ENCODE data around the gene PLCH1. TPM values are rescaled to one million over a fixed set of nuclear protein-coding genes. Genes with fewer than 3 reads are reported as not detected.
A peak's percentile ranks its signal among the peaks of the same experiment; 100 is the strongest.

The PLCH1 gene
- total RNA-seq, 1 experiment from 2014 or later = 1.4 TPM

- Histone ChIP-seq H2AFZ (no peak overlapping the region), H3K27ac (no peak overlapping the region), H3K4me3 (no peak overlapping the region), H3K27me3 (ENCODE audit: insufficient read depth, low read depth) (no peaks in the 10 kb centered on the region), H3K9me3 (ENCODE audit: insufficient read depth, low read depth) (peaks cover 7% of the 10 kb centered on the region; the same call in 1 of the 2 replicates), H3K79me2 (ENCODE audit: low read depth) (no peaks in the 10 kb centered on the region), H3K4me1 (replicated peaks; ENCODE audit: insufficient read depth) (peaks cover 45% of the 10 kb centered on the region), H3K9me2 (ENCODE audit: insufficient read depth) (no peaks in the 10 kb centered on the region), H3F3A (ENCODE audit: insufficient read depth, low read depth) (peaks cover 33% of the 10 kb centered on the region), H4K20me1 (ENCODE audit: insufficient read depth) (no peaks in the 10 kb centered on the region), H3K4me2 (no peak overlapping the region), H3K36me3 (ENCODE audit: low read depth) (no peaks in the 10 kb centered on the region)
- ChIA-PET POLR2A (ENCODE audit: unreplicated experiment) (no interaction called here), CTCF (interaction anchor here (0.6 kb wide), 1 partner anchor 135 kb away, joined by 3 read pairs; no protein-coding TSS in a partner anchor)
- BruUV-seq (replicated peaks) = no TSS peak
- intact Hi-C loops (cut with micrococcal nuclease; ENCODE audit: unreplicated experiment) = no loop called here
- DNase-seq = no peak
- TF ChIP-seq, protein P1, sequence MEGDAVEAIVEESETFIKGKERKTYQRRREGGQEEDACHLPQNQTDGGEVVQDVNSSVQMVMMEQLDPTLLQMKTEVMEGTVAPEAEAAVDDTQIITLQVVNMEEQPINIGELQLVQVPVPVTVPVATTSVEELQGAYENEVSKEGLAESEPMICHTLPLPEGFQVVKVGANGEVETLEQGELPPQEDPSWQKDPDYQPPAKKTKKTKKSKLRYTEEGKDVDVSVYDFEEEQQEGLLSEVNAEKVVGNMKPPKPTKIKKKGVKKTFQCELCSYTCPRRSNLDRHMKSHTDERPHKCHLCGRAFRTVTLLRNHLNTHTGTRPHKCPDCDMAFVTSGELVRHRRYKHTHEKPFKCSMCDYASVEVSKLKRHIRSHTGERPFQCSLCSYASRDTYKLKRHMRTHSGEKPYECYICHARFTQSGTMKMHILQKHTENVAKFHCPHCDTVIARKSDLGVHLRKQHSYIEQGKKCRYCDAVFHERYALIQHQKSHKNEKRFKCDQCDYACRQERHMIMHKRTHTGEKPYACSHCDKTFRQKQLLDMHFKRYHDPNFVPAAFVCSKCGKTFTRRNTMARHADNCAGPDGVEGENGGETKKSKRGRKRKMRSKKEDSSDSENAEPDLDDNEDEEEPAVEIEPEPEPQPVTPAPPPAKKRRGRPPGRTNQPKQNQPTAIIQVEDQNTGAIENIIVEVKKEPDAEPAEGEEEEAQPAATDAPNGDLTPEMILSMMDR (conservative IDR thresholded peaks at IDR 0.05) = no peak
- no peak for TF ChIP-seq EZH2 (IDR thresholded peaks at IDR 0.05; ENCODE audit: low read depth)
These were observed 326.5 kb downstream of the PLCH1 start for GRCh38 chr3:155418407-155418806.

DNA sequence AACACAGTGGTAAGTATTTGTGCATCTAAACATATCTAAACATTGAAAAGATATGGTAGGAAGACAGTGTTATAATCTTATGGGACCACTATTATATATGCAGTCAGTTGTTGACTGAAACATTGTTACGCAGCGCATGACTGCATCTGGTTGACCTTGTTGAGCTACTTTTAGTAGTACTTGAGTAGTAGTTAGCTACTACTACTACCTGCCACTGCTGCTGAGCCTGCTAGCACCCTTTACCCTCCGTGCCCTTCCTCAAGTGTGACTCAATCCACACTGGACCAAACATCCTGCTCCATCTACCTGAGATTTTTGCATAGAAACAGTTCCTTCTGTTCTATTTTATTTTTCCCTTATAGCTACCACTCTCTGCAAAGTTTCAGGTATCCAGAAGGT, 327.8 kb downstream of the PLCH1 start:
- BruUV-seq (replicated peaks) = no TSS peak
- Histone ChIP-seq H3F3A (ENCODE audit: insufficient read depth, low read depth) (peaks cover 20% of the 10 kb centered on the region; the same call in 1 of the 2 replicates), H4K20me1 (ENCODE audit: insufficient read depth) (no peaks in the 10 kb centered on the region), H3K4me1 (replicated peaks; ENCODE audit: insufficient read depth) (peaks cover 32% of the 10 kb centered on the region), H3K4me2 (peak overlapping the region; percentile 45), H3K27me3 (ENCODE audit: insufficient read depth, low read depth) (no peaks in the 10 kb centered on the region), H3K9me3 (ENCODE audit: insufficient read depth, low read depth) (no peaks in the 10 kb centered on the region), H3K36me3 (ENCODE audit: low read depth) (no peaks in the 10 kb centered on the region), H3K79me2 (ENCODE audit: low read depth) (no peaks in the 10 kb centered on the region), H2AFZ (no peak overlapping the region), H3K27ac (peak overlapping the region; percentile 24), H3K9me2 (ENCODE audit: insufficient read depth) (no peaks in the 10 kb centered on the region), H3K4me3 (no peak overlapping the region)
- ChIA-PET POLR2A (ENCODE audit: unreplicated experiment) (no interaction called here), CTCF (no interaction called here)
- intact Hi-C loops (cut with micrococcal nuclease; ENCODE audit: unreplicated experiment) = no loop called here
- TF ChIP-seq, protein P1 (conservative IDR thresholded peaks at IDR 0.05) = no peak
- TF ChIP-seq EZH2 (IDR thresholded peaks at IDR 0.05; ENCODE audit: low read depth) = no peak
- DNase-seq = no peak

GRCh38 chr3:155416500-155417118, 328.3 kb downstream of the PLCH1 start:
- Histone ChIP-seq H3K4me2 (peak overlapping the region; percentile 45), H3K9me3 (ENCODE audit: insufficient read depth, low read depth) (no peaks in the 10 kb centered on the region), H3F3A (ENCODE audit: insufficient read depth, low read depth) (peaks cover 20% of the 10 kb centered on the region; the same call in 1 of the 2 replicates), H2AFZ (no peak overlapping the region), H3K4me1 (replicated peaks; ENCODE audit: insufficient read depth) (peaks cover 30% of the 10 kb centered on the region), H3K36me3 (ENCODE audit: low read depth) (no peaks in the 10 kb centered on the region), H3K27me3 (ENCODE audit: insufficient read depth, low read depth) (no peaks in the 10 kb centered on the region), H3K4me3 (no peak overlapping the region), H3K9me2 (ENCODE audit: insufficient read depth) (no peaks in the 10 kb centered on the region), H3K79me2 (ENCODE audit: low read depth) (no peaks in the 10 kb centered on the region), H4K20me1 (ENCODE audit: insufficient read depth) (no peaks in the 10 kb centered on the region), H3K27ac (peak overlapping the region; percentile 40)
- ChIA-PET CTCF (no interaction called here), POLR2A (ENCODE audit: unreplicated experiment) (no interaction called here)
- peak; percentile 13 to 96 for DNase-seq
- no peak for TF ChIP-seq EZH2 (IDR thresholded peaks at IDR 0.05; ENCODE audit: low read depth)
- TF ChIP-seq, protein P1 (conservative IDR thresholded peaks at IDR 0.05) = no peak
- intact Hi-C loops (cut with micrococcal nuclease; ENCODE audit: unreplicated experiment) = no loop called here
- BruUV-seq (replicated peaks) = no TSS peak
